ENCODE data around the gene FA2H. TPM values are rescaled to one million over a fixed set of nuclear protein-coding genes. Genes with fewer than 3 reads are reported as not detected.

Gene FA2H
- total RNA-seq, 2 donors from 2014 or later, result 51.0 to 75.7 TPM

- Histone ChIP-seq H3K9ac (ENCODE audit: low read depth in 2 of 2, low read length in 2 of 2) (no peak overlapping the region), H3K4me3 (no peak overlapping the region), H3K36me3 (no peaks in the 10 kb centered on the region), H3K27ac (no peak overlapping the region), H3K27me3 (no peaks in the 10 kb centered on the region), H3K9me3 (no peaks in the 10 kb centered on the region), H3K4me1 (no peaks in the 10 kb centered on the region)
- intact Hi-C loops (cut with DNase I), result no loop called here
- DNase-seq, result no peak
- TF ChIP-seq, protein P1, sequence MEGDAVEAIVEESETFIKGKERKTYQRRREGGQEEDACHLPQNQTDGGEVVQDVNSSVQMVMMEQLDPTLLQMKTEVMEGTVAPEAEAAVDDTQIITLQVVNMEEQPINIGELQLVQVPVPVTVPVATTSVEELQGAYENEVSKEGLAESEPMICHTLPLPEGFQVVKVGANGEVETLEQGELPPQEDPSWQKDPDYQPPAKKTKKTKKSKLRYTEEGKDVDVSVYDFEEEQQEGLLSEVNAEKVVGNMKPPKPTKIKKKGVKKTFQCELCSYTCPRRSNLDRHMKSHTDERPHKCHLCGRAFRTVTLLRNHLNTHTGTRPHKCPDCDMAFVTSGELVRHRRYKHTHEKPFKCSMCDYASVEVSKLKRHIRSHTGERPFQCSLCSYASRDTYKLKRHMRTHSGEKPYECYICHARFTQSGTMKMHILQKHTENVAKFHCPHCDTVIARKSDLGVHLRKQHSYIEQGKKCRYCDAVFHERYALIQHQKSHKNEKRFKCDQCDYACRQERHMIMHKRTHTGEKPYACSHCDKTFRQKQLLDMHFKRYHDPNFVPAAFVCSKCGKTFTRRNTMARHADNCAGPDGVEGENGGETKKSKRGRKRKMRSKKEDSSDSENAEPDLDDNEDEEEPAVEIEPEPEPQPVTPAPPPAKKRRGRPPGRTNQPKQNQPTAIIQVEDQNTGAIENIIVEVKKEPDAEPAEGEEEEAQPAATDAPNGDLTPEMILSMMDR (IDR thresholded peaks at IDR 0.05), result no peak
Measured at GRCh38 chr16:74807052-74807646, 32.5 kb upstream of the FA2H start.

DNA sequence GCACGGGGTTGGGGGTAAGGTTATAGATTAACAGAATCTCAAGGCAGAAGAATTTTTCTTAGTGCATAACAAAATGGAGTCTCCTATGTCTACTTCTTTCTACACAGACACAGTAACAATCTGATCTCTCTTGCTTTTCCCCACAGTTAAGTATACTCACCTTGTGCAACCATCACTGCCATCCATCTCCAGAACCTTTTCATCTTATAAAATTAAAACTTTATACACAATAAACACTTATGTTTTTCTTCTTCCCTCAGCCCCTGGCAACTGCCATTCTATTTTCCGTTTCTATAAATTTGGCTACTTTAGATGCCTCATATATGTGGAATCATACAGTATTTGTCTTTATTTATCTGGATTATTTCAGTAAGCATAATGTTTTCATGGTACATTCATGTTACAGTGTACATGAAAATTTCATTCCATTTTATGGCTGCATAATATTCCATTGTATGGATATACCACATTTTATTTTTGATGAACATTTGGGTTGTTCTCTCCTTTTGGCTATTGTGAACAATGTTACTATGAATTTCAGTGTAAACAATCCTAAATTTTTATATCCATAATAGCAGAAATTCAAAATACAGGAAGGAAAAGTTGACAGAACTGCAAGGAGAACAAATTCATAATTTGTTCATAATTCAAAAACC is 25.7 kb upstream of the FA2H start:
- Histone ChIP-seq H3K9me3 (no peaks in the 10 kb centered on the region), H3K4me1 (no peaks in the 10 kb centered on the region), H3K27ac (no peak overlapping the region), H3K27me3 (no peaks in the 10 kb centered on the region), H3K9ac (ENCODE audit: low read depth in 2 of 2, low read length in 2 of 2) (no peak overlapping the region), H3K4me3 (no peak overlapping the region), H3K36me3 (no peaks in the 10 kb centered on the region)
- intact Hi-C loops (cut with DNase I), result no loop called here
- TF ChIP-seq, protein P1 (IDR thresholded peaks at IDR 0.05), result no peak
- DNase-seq, result no peak

- DNase-seq, result no peak
- no peaks in the 10 kb centered on the region for H3K27me3 ChIP-seq
- TF ChIP-seq, protein P1 (IDR thresholded peaks at IDR 0.05), result no peak
- no peak overlapping the region for H3K9ac ChIP-seq (ENCODE audit: low read depth in 2 of 2, low read length in 2 of 2)
- intact Hi-C loops (cut with DNase I), result no loop called here
- H3K9me3 ChIP-seq, result no peaks in the 10 kb centered on the region
- no peak overlapping the region for H3K4me3 ChIP-seq
- no peaks in the 10 kb centered on the region for H3K36me3 ChIP-seq
- no peak overlapping the region for H3K27ac ChIP-seq
- no peaks in the 10 kb centered on the region for H3K4me1 ChIP-seq
Measured at GRCh38 chr16:74797414-74797813, 22.8 kb upstream of the FA2H start.

- no peak for DNase-seq
- H3K9me3 ChIP-seq, result no peaks in the 10 kb centered on the region
- no peak overlapping the region for H3K4me3 ChIP-seq
- intact Hi-C loops (cut with DNase I), result no loop called here
- no peaks in the 10 kb centered on the region for H3K36me3 ChIP-seq
- no peak overlapping the region for H3K27ac ChIP-seq
- TF ChIP-seq, protein P1 (IDR thresholded peaks at IDR 0.05), result no peak
- no peaks in the 10 kb centered on the region for H3K27me3 ChIP-seq
- no peaks in the 10 kb centered on the region for H3K4me1 ChIP-seq
- H3K9ac ChIP-seq (ENCODE audit: low read depth in 2 of 2, low read length in 2 of 2), result no peak overlapping the region
Measured at GRCh38 chr16:74795104-74795503, 20.5 kb upstream of the FA2H start.

DNA sequence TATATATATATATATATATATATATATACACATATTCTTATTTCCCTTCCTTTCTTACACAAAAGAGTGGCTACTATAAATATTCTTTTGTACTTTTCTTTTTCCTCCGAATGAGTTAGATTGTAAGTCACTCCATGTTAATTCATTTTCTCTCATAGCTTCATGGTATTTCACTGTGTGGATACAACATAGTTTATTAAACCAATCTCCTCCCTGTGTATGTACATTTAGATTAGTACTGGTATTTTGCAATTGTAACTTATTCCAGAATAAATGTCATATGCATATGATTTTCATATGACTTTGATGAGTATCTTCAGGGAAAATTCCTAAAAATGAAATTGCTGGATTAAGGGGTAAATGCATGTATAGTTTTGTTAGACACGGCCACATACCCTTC is 20.0 kb upstream of the FA2H start:
- intact Hi-C loops (cut with DNase I), result no loop called here
- Histone ChIP-seq H3K36me3 (no peaks in the 10 kb centered on the region), H3K4me1 (no peaks in the 10 kb centered on the region), H3K4me3 (no peak overlapping the region), H3K9me3 (no peaks in the 10 kb centered on the region), H3K9ac (ENCODE audit: low read depth in 2 of 2, low read length in 2 of 2) (no peak overlapping the region), H3K27me3 (no peaks in the 10 kb centered on the region), H3K27ac (no peak overlapping the region)
- TF ChIP-seq, protein P1 (IDR thresholded peaks at IDR 0.05), result no peak
- DNase-seq, result no peak
